ENCODE results near the gene CBFA2T3. TPM values are rescaled to one million over a fixed set of nuclear protein-coding genes. Genes with fewer than 3 reads are reported as not detected.

CBFA2T3 gene
- total and polyA plus RNA-seq, 2 of the 13 experiments (the other 11 are each of a cell fraction or from before 2014, with no cell fraction given), result 0.05 TPM; not detected in 1

- Histone ChIP-seq H3K27ac (ENCODE audit: extremely low read length, insufficient read depth, low read length) (no peak overlapping the region), H3K79me2 (ENCODE audit: insufficient read depth, low read length) (no peaks in the 10 kb centered on the region), H3K9ac (ENCODE audit: insufficient read depth, low read depth, low read length) (no peak overlapping the region), H3K27me3 (ENCODE audit: control insufficient read depth in 1 of 2, insufficient read depth in 2 of 2, low read length in 2 of 2) (peaks cover 43 to 92% of the 10 kb centered on the region in 2 experiments), H3K4me3 (replicated peaks in 1 of 3; ENCODE audit: insufficient read depth in 1 of 3, low read depth in 2 of 3, low read length in 3 of 3) (peak overlapping the region in 1 of 3 experiments; percentile 37; a peak in 1 of 6 replicates), H2AFZ (ENCODE audit: low read length) (no peak overlapping the region), H3K4me1 (ENCODE audit: insufficient read depth, low read length) (peaks cover 56% of the 10 kb centered on the region), H3K4me2 (ENCODE audit: low read depth, low read length) (peak overlapping the region; percentile 51), H4K20me1 (ENCODE audit: insufficient read depth, low read length) (peaks cover 4% of the 10 kb centered on the region; the same call in 1 of the 2 replicates), H3K9me3 (ENCODE audit: low read length) (no peaks in the 10 kb centered on the region), H3K36me3 (replicated peaks in 1 of 2; ENCODE audit: control insufficient read depth in 1 of 2, insufficient read depth in 2 of 2, low read length in 2 of 2) (no peaks in the 10 kb centered on the region)
- DNase-seq (ENCODE audit: low spot score), result no peak
- no peak for ATAC-seq
- intact Hi-C loops (cut with micrococcal nuclease; ENCODE audit: unreplicated experiment) (no loop called here), in situ Hi-C loops (cut with HindIII; ENCODE audit: extremely low pct_ligation_motif_present, low pct_unique_long_range_greater_than_20kb) (no loop called here)
- CTCF ChIA-PET (ENCODE audit: low intra/inter-chr PET ratio, low total read pairs), result no interaction called here
- no peak for FAIRE-seq
- 57% methylated on average over 5 of the region's 17 CpGs for WGBS (ENCODE audit: low lambda C conversion rate)
- no TSS peak for BruUV-seq (replicated peaks)
- POLR2A ChIA-PET, result no interaction called here
- TF ChIP-seq FOSL2 (CRISPR knock-in tag; IDR thresholded peaks at IDR 0.05) (no peak), ZNF564 (CRISPR knock-in tag; IDR thresholded peaks at IDR 0.05) (no peak), PBX2 (CRISPR knock-in tag; IDR thresholded peaks at IDR 0.05) (no peak), MEIS1 (CRISPR knock-in tag; IDR thresholded peaks at IDR 0.05; ENCODE audit: borderline replicate concordance) (no peak), MLXIP (CRISPR knock-in tag; IDR thresholded peaks at IDR 0.05; ENCODE audit: borderline replicate concordance) (no peak), HNF1A (IDR thresholded peaks at IDR 0.05; ENCODE audit: low read depth) (no peak), HNF1A (CRISPR knock-in tag; IDR thresholded peaks at IDR 0.05; ENCODE audit: borderline replicate concordance) (0 out of 2 replicates have a peak, but pooled peaks have one; percentile 27), ZNF570 (CRISPR knock-in tag; IDR thresholded peaks at IDR 0.05; ENCODE audit: borderline replicate concordance) (peak; percentile 70; the same call in 1 of the 2 replicates), GABPA (IDR thresholded peaks at IDR 0.05; ENCODE audit: low read depth, low read length) (no peak), GABPA (CRISPR knock-in tag; IDR thresholded peaks at IDR 0.05; ENCODE audit: low read depth) (no peak), FOXM1 (CRISPR knock-in tag; IDR thresholded peaks at IDR 0.05) (no peak), TCF12 (IDR thresholded peaks at IDR 0.05) (no peak), TCF12 (CRISPR knock-in tag; IDR thresholded peaks at IDR 0.05) (no peak), ZFP1 (CRISPR knock-in tag; IDR thresholded peaks at IDR 0.05) (no peak), LBX2 (CRISPR knock-in tag; IDR thresholded peaks at IDR 0.05; ENCODE audit: borderline replicate concordance) (no peak), MAFF (IDR thresholded peaks at IDR 0.05; ENCODE audit: low read depth, low read length) (no peak), HNF4G (IDR thresholded peaks at IDR 0.05; ENCODE audit: borderline replicate concordance, low read depth, low read length) (no peak), HNF4G (CRISPR knock-in tag; IDR thresholded peaks at IDR 0.05; ENCODE audit: borderline replicate concordance, low read depth) (0 out of 2 replicates have a peak, but pooled peaks have one; percentile 16), MYNN (CRISPR knock-in tag; IDR thresholded peaks at IDR 0.05; ENCODE audit: low read depth) (no peak)
Measured at GRCh38 chr16:88923450-88923849, 53.6 kb downstream of the CBFA2T3 start.

Data from HepG2 (cell line).